Peyer's patch (tissue), 4 donors: ENCODE data around the gene DRGX.

ENCODE experiments used
- CTCF ChIP-seq, 6 experiments: fragments of 450-650 bp in 4 of 6; fragments of 200-600 bp in 2 of 6; sonication (generic) in 1 of 6; IDR thresholded peaks; one replicate each; pipeline ENCODE4 v1.5.1; 2017 to 2019; ENCODE audit warnings: antibody characterized with exemption in 6 of 6, mild to moderate bottlenecking in 3 of 6, moderate library complexity in 1 of 6
- POLR2A ChIP-seq, 2 donors: fragments of 450-650 bp; IDR thresholded peaks; one replicate each; pipeline ENCODE4 v1.5.1; 2017; ENCODE audit warnings: antibody characterized with exemption in 2 of 2, mild to moderate bottlenecking in 2 of 2, moderate library complexity in 2 of 2

- no peak for TF ChIP-seq POLR2A (IDR thresholded peaks at IDR 0.05)
- TF ChIP-seq CTCF (IDR thresholded peaks at IDR 0.05), result no peak
Measured at GRCh38 chr10:49441488-49442476, 45.9 kb upstream of the DRGX start.
